DOHH2 (cell line): Measurements from ENCODE around the gene BDNF.

ENCODE experiments used
- H3F3A ChIP-seq: fragments of 200-600 bp; sonication (generic), shearing (Covaris generic); 2 replicates; pipeline ENCODE4 v1.6.0; 2016; ENCODE audit warnings: antibody characterized with exemption, mild to moderate bottlenecking; ENCODE audit not compliant: control insufficient read depth, insufficient read depth
- H3K27ac ChIP-seq: fragments of 200-600 bp; sonication (generic); 2 replicates; pipeline ENCODE4 v1.5.1; 2014; ENCODE audit warnings: low read depth, mild to moderate bottlenecking, low read length, moderate library complexity
- H3K27me3 ChIP-seq: fragments of 200-600 bp; sonication (generic); 2 replicates; pipeline ENCODE4 v1.6.1; 2014; ENCODE audit warnings: mild to moderate bottlenecking, low read length, mixed read lengths; ENCODE audit not compliant: control insufficient read depth
- H3K36me3 ChIP-seq: fragments of 200-600 bp; sonication (generic); 2 replicates; pipeline ENCODE4 v1.6.1; 2014; ENCODE audit warnings: mild to moderate bottlenecking, low read length, moderate library complexity, mixed read lengths; ENCODE audit not compliant: control insufficient read depth
- H3K4me1 ChIP-seq: fragments of 200-600 bp; sonication (generic); 2 replicates; pipeline ENCODE4 v1.6.1; 2014; ENCODE audit warnings: mild to moderate bottlenecking, low read length, mixed read lengths; ENCODE audit not compliant: control insufficient read depth
- H3K4me2 ChIP-seq: fragments of 200-600 bp; sonication (generic); 2 replicates; pipeline ENCODE4 v1.6.0; 2014; ENCODE audit warnings: mild to moderate bottlenecking, low read length, moderate library complexity
- H3K4me3 ChIP-seq: fragments of 200-600 bp; sonication (generic); 2 replicates; pipeline ENCODE4 v1.5.1; 2014; ENCODE audit warnings: mild to moderate bottlenecking, low read length, mixed read lengths
- H3K79me2 ChIP-seq: fragments of 200-600 bp; sonication (generic); 2 replicates; pipeline ENCODE4 v1.6.1; 2014; ENCODE audit warnings: mild to moderate bottlenecking, low read length, mixed read lengths; ENCODE audit not compliant: control insufficient read depth
- H3K9me2 ChIP-seq: fragments of 200-600 bp; sonication (generic); replicated peaks from 2 replicates; pipeline ENCODE4 v1.6.1; 2014; ENCODE audit warnings: mild to moderate bottlenecking, low read length, mixed read lengths; ENCODE audit not compliant: control insufficient read depth
- H3K9me3 ChIP-seq: fragments of 200-600 bp; sonication (generic); 2 replicates; pipeline ENCODE4 v1.6.1; 2014; ENCODE audit warnings: antibody characterized with exemption, low read length, mixed read lengths; ENCODE audit not compliant: control insufficient read depth, insufficient read depth
- H4K20me1 ChIP-seq: fragments of 200-600 bp; sonication (generic); 2 replicates; pipeline ENCODE4 v1.6.0; 2014; ENCODE audit warnings: low read depth, mild to moderate bottlenecking, antibody characterized with exemption, low read length, moderate library complexity; ENCODE audit not compliant: control insufficient read depth, insufficient read depth
- EZH2phosphoT487 ChIP-seq: fragments of 200-600 bp; sonication (generic); IDR thresholded peaks from 2 replicates; pipeline ENCODE4 v1.6.1; 2017; ENCODE audit warnings: borderline replicate concordance, mild to moderate bottlenecking, antibody characterized with exemption, low read length, moderate library complexity, mixed read lengths
- TF ChIP-seq, protein P1 (sequence below): fragments of 200-600 bp; sonication (generic); IDR thresholded peaks from one replicate; pipeline ENCODE4 v1.5.1; 2014; ENCODE audit warnings: antibody characterized with exemption, mild to moderate bottlenecking, low read depth, low read length; ENCODE audit not compliant: poor library complexity, severe bottlenecking

Gene BDNF

DNA sequence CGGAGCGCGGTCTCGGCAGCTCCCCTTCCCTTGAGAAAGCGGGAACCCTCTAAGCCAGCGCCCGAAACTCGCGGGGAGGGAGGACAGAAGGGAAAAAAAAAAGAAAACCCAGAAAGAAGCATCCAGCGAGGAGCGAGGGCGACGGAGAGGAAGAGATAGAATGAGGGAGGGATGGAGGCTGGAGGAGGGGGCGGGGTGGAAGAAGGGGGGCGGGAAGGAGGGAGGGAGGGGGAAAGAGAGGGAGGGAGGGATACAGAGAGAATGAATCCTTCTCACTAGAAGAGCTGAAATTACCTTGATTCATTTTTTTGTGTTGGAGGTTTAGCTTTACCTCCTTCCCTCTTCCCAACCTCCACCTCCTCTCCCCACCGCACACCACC, 19.3 kb upstream of the BDNF start:
- H3K36me3 ChIP-seq: no peaks in the 10 kb centered on the region

DNA sequence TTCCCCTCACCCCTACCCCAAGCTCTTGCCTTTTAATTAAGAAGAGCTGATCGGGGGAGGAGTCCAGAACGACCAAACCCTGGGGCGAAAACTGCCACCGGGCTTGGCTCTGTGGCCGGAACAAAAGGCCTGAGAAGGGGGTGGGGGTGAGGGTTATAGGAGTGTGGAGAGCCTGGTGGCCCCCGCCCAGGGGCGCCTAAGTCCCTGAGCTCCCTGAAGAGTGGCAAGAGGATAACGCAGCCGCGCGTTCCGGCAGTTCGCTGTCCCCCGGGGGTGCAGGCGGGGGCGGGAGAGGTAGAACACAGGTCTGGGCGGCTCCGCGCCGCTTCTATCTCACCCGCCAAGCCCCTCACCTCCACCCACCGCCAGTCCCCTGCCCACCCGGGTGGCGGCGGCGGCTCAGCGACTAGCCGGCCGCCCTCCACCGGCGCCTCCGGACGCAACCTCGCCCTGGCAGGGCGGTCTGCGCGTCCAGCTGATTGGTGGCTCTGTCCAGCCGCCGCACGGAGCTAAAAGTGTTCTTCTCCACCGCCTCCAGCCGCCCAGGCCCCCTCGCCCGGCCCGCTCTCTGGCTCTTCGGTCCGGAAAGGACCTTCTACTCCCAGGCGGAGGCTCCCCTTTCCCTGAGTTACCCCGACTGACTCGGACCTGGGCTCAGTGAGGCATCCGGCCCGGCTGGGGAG, 18.7 kb upstream of the BDNF start:
- no peak for TF ChIP-seq EZH2phosphoT487
- TF ChIP-seq, protein P1, sequence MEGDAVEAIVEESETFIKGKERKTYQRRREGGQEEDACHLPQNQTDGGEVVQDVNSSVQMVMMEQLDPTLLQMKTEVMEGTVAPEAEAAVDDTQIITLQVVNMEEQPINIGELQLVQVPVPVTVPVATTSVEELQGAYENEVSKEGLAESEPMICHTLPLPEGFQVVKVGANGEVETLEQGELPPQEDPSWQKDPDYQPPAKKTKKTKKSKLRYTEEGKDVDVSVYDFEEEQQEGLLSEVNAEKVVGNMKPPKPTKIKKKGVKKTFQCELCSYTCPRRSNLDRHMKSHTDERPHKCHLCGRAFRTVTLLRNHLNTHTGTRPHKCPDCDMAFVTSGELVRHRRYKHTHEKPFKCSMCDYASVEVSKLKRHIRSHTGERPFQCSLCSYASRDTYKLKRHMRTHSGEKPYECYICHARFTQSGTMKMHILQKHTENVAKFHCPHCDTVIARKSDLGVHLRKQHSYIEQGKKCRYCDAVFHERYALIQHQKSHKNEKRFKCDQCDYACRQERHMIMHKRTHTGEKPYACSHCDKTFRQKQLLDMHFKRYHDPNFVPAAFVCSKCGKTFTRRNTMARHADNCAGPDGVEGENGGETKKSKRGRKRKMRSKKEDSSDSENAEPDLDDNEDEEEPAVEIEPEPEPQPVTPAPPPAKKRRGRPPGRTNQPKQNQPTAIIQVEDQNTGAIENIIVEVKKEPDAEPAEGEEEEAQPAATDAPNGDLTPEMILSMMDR: no peak
- H3K36me3 ChIP-seq: no peaks in the 10 kb centered on the region
- H3K9me2 ChIP-seq: no peaks in the 10 kb centered on the region
- H3K9me3 ChIP-seq: peaks cover 4% of the 10 kb centered on the region; the same call in 1 of the 2 replicates
- H3K27ac ChIP-seq: no peak overlapping the region
- no peak overlapping the region for H3K4me3 ChIP-seq
- H3K27me3 ChIP-seq: no peaks in the 10 kb centered on the region
- H3K4me2 ChIP-seq: no peak overlapping the region
- H3K4me1 ChIP-seq: no peaks in the 10 kb centered on the region
- H3F3A ChIP-seq: no peaks in the 10 kb centered on the region
- no peaks in the 10 kb centered on the region for H3K79me2 ChIP-seq
- no peaks in the 10 kb centered on the region for H4K20me1 ChIP-seq

More for the DNA sequence above, 19.3 kb upstream of the BDNF start:
- H4K20me1 ChIP-seq: no peaks in the 10 kb centered on the region
- H3K9me2 ChIP-seq: no peaks in the 10 kb centered on the region
- H3K4me1 ChIP-seq: no peaks in the 10 kb centered on the region
- H3K27ac ChIP-seq: no peak overlapping the region
- H3K27me3 ChIP-seq: no peaks in the 10 kb centered on the region
- H3K4me2 ChIP-seq: no peak overlapping the region
- no peaks in the 10 kb centered on the region for H3F3A ChIP-seq
- H3K4me3 ChIP-seq: no peak overlapping the region
- peaks cover 4% of the 10 kb centered on the region; the same call in 1 of the 2 replicates for H3K9me3 ChIP-seq
- TF ChIP-seq, protein P1: no peak
- TF ChIP-seq EZH2phosphoT487: no peak
- H3K79me2 ChIP-seq: no peaks in the 10 kb centered on the region

DNA sequence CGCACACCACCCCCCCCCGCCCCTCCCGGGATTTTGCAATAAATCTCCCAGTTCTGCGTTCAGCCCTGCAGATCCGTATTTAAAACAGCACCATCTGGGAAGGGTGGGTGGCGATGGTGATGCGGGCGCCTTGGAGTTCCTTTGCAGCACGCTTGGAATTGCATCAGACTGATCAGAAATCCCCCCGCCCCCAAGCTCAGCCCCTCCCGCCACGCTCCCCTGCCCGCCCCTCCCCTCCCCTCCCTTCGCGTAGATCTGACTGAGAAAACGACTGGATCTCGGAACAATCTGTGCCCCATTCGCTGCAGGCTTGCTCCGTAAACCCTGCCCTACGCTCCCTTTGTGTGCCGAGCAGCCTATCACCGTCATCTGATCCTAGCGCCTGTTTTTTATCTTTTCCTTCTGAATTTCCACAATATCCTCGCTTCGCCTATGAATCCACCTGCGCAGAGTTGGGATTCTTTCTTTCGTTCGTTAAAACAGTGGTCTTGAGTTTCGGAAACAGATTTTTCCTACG, 18.1 kb upstream of the BDNF start:
- Histone ChIP-seq H3K27me3 (no peaks in the 10 kb centered on the region), H3K9me2 (no peaks in the 10 kb centered on the region), H3K9me3 (peaks cover 4% of the 10 kb centered on the region; the same call in 1 of the 2 replicates), H3K4me2 (no peak overlapping the region), H3K4me3 (no peak overlapping the region), H4K20me1 (no peaks in the 10 kb centered on the region), H3F3A (no peaks in the 10 kb centered on the region), H3K36me3 (no peaks in the 10 kb centered on the region), H3K79me2 (no peaks in the 10 kb centered on the region), H3K4me1 (no peaks in the 10 kb centered on the region), H3K27ac (no peak overlapping the region)
- TF ChIP-seq, protein P1: no peak
- no peak for TF ChIP-seq EZH2phosphoT487
